ENCODE data around the gene FOXRED2. TPM values are rescaled to one million over a fixed set of nuclear protein-coding genes. Genes with fewer than 3 reads are reported as not detected.
A peak's percentile ranks its signal among the peaks of the same experiment; 100 is the strongest.

Gene FOXRED2
- total RNA-seq, 6 donors from 2014 or later = 6.0 to 27.2 (median 12.9) TPM

DNA sequence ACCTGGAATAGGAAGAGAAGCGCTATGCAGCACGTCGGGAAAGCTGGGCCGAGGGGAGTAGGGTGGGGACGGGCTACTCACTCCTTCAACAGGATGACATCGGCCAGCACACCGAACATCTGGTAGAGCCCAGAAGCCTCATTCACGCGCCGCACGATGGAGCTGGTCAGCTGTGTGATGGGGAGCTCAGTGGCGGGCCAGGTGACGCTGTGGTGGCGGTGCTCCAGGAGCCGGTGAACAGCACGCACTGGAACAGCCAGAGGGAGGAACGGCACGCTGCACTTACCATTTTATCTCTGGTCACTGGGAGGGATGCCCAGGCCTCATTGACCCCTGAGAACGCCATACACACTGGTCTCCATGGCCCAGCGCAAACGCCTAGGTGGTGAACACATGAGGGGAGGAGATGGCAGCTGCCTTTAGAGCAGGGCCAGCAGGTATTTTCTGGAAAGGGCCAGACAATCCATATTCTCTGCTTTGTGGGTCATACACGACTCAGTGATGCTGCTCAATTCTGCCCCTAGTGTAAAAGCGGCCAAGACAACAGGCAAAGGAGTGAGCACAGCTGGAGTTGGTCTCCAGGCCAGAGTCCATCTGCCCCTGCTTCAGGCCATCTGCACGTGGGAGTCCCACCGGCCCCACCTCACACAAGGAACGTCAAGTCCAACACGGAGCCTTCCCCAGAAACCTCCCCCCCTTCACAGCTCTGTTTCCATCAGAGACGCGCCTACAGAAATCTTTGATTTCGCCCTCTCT lies 8.8 kb downstream of the FOXRED2 start:
- TF ChIP-seq EP300 (IDR thresholded peaks at IDR 0.05) = no peak
- TF ChIP-seq POLR2A (IDR thresholded peaks at IDR 0.05) = no peak
- TF ChIP-seq, protein P1, sequence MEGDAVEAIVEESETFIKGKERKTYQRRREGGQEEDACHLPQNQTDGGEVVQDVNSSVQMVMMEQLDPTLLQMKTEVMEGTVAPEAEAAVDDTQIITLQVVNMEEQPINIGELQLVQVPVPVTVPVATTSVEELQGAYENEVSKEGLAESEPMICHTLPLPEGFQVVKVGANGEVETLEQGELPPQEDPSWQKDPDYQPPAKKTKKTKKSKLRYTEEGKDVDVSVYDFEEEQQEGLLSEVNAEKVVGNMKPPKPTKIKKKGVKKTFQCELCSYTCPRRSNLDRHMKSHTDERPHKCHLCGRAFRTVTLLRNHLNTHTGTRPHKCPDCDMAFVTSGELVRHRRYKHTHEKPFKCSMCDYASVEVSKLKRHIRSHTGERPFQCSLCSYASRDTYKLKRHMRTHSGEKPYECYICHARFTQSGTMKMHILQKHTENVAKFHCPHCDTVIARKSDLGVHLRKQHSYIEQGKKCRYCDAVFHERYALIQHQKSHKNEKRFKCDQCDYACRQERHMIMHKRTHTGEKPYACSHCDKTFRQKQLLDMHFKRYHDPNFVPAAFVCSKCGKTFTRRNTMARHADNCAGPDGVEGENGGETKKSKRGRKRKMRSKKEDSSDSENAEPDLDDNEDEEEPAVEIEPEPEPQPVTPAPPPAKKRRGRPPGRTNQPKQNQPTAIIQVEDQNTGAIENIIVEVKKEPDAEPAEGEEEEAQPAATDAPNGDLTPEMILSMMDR (IDR thresholded peaks at IDR 0.05) = no peak
- no peak for TF ChIP-seq POLR2AphosphoS5 (IDR thresholded peaks at IDR 0.05)
- Histone ChIP-seq H3K27ac (no peak overlapping the region), H3K36me3 (peaks cover 0 to 25% (median 4%) of the 10 kb centered on the region in 4 donors), H3K4me3 (no peak overlapping the region), H3K9me3 (no peaks in the 10 kb centered on the region), H3K27me3 (no peaks in the 10 kb centered on the region), H3K4me1 (peaks cover 0 to 12% (median 3%) of the 10 kb centered on the region in 4 donors)
- DNase-seq (peak in 1 of 2 donors; percentile 65), ATAC-seq (ENCODE audit: low FRiP score in 2 of 2) (no peak)
- 91 to 96% methylated on average over 21 to 30 of the region's 30 CpGs for WGBS, 2 donors

DNA sequence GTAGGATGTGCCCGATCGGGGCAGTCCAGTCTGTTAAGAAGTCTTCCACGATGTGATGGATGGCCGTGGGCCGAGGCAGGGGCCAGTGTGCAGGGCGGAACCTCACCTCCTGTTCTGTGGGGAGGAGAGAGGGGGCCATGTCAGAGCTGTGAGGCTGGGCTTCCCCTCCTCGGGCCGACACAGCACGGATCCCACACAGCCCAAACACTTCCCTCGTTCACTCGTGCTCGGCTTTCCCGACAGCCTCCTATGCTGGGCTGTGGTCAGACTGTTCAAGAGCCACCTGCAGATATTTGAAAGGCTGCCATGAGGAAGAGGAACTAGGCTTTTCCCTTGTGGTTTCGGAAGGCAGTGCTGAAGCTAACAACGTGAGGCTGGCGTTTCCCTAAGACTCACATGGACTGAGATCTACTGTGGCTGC lies 13.1 kb downstream of the FOXRED2 start:
- TF ChIP-seq EP300 (IDR thresholded peaks at IDR 0.05) = no peak
- TF ChIP-seq POLR2A (IDR thresholded peaks at IDR 0.05) = no peak
- TF ChIP-seq POLR2AphosphoS5 (IDR thresholded peaks at IDR 0.05) = peak in 1 of 2 donors; percentile 24
- TF ChIP-seq, protein P1 (IDR thresholded peaks at IDR 0.05) = peak in 2 of 6 experiments; percentile 24 to 30
- WGBS, 2 donors = 40 to 55% methylated on average over 6 to 16 of the region's 16 CpGs
- Histone ChIP-seq H3K4me3 (no peak overlapping the region), H3K36me3 (peaks cover 0 to 38% (median 8%) of the 10 kb centered on the region in 4 donors), H3K27ac (peak overlapping the region in 1 of 4 donors; percentile 46), H3K9me3 (no peaks in the 10 kb centered on the region), H3K4me1 (peaks cover 0 to 12% (median 3%) of the 10 kb centered on the region in 4 donors), H3K27me3 (no peaks in the 10 kb centered on the region)
- ATAC-seq (ENCODE audit: low FRiP score in 2 of 2) (peak; percentile 75 to 76), DNase-seq (peak; percentile 67 to 71)

DNA sequence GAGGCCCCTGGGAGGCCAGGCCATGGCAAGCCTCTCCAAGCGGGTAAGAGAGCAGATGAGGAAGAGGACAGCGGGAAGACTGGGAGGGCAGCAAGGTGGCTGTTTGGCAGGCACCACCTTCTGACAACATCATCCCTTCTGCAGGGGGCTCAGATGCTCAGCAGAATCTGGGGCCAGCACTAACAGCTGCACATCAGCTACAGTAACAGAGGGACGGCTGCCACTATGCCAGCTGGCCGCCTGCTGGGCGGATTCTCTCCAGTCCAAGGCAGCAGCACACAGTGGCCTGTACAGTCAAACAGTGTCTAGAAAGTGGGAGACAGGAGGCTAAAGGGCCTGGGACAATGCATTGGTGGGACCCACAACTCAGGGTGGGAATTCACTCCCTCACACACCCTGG lies 14.7 kb downstream of the FOXRED2 start:
- TF ChIP-seq EP300 (IDR thresholded peaks at IDR 0.05) = no peak
- TF ChIP-seq POLR2AphosphoS5 (IDR thresholded peaks at IDR 0.05) = no peak
- no peak for TF ChIP-seq POLR2A (IDR thresholded peaks at IDR 0.05)
- TF ChIP-seq, protein P1 (IDR thresholded peaks at IDR 0.05) = no peak
- H3K27ac ChIP-seq = peak overlapping the region in 1 of 4 donors; percentile 10
- ATAC-seq (ENCODE audit: low FRiP score in 2 of 2) = no peak
- DNase-seq = no peak
- H3K36me3 ChIP-seq = peaks cover 0 to 26% (median 5%) of the 10 kb centered on the region in 4 donors
- H3K9me3 ChIP-seq = no peaks in the 10 kb centered on the region
- H3K4me1 ChIP-seq = peaks cover 0 to 12% (median 3%) of the 10 kb centered on the region in 4 donors
- H3K4me3 ChIP-seq = no peak overlapping the region
- H3K27me3 ChIP-seq = no peaks in the 10 kb centered on the region
- 81 to 93% methylated on average over 4 to 5 of the region's 5 CpGs for WGBS, 2 donors

DNA sequence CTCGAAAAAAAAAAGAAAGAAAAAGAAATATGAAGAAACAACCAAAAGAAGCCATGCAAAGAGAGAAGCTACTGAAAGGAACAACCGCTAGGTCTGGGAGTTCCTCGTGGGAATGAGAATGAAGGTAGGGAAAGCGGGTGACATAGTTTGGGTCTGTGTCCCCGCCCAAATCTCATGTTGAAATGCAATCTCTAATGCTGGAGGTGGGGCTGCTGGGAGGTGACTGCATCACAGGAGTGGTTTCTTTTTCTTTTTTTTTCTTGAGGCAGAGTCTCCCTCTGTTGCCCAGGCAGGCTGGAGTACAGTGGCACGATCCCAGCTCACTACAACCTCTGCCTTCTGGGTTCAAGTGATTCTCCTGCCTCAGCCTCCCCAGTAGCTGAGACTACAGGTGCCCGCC lies 15.7 kb downstream of the FOXRED2 start:
- 94% methylated on average over 7 of the region's 7 CpGs for WGBS, 2 donors
- TF ChIP-seq POLR2AphosphoS5 (IDR thresholded peaks at IDR 0.05) (no peak), POLR2A (IDR thresholded peaks at IDR 0.05) (no peak), EP300 (IDR thresholded peaks at IDR 0.05) (no peak)
- TF ChIP-seq, protein P1 (IDR thresholded peaks at IDR 0.05) = no peak

More for the DNA sequence above, 15.7 kb downstream of the FOXRED2 start:
- no peaks in the 10 kb centered on the region for H3K9me3 ChIP-seq
- H3K27me3 ChIP-seq = no peaks in the 10 kb centered on the region
- DNase-seq (no peak), ATAC-seq (ENCODE audit: low FRiP score in 2 of 2) (no peak)
- H3K4me1 ChIP-seq = peaks cover 0 to 12% (median 3%) of the 10 kb centered on the region in 4 donors
- H3K4me3 ChIP-seq = no peak overlapping the region
- peaks cover 0 to 21% (median 5%) of the 10 kb centered on the region in 4 donors for H3K36me3 ChIP-seq
- H3K27ac ChIP-seq = no peak overlapping the region
